Endothelial cell of umbilical vein (primary cell): Measurements from ENCODE around the gene CD84. TPM values are rescaled to one million over a fixed set of nuclear protein-coding genes. Genes with fewer than 3 reads are reported as not detected.
"Not testable (repeated sequence)": the region's sequence is repeated elsewhere in the genome, so short reads cannot be mapped to it uniquely, and the experiment has no call there.

Experiments used
- BruUV-seq: library from RNA; stranded (reverse); fragments of 400-500 nt; replicated peaks from 2 replicates; lab custom pipeline; 2021; lab: Mats Ljungman, UMichigan
- CTCF ChIA-PET: fragments of 300-600, 350-600 bp; sonication (Branson Sonifier 250); formaldehyde crosslinking; loops from one replicate; lab custom pipeline; 2021; ENCODE audit warnings: antibody characterized with exemption, inconsistent platforms; lab: Charles Lee
- POLR2A ChIA-PET: fragments of 300-600, 350-600 bp; sonication (Branson Sonifier 250); formaldehyde crosslinking; loops from one replicate; lab custom pipeline; 2021; ENCODE audit warnings: antibody characterized with exemption, inconsistent platforms; lab: Charles Lee
- DNase-seq: peaks from one replicate; pipeline ENCODE4 v3.0.0-alpha.2; 2011; ENCODE audit warnings: low read depth, low spot score
- FAIRE-seq: peaks from 2 replicates; lab custom pipeline; 2011; peaks lifted over from hg19 to GRCh38; lab: Jason Lieb, UNC
- H2AFZ ChIP-seq: 2 replicates; pipeline ENCODE4 v1.6.0; 2012; ENCODE audit warnings: low read depth, low read length, control low read depth, inconsistent platforms
- H3K27ac ChIP-seq: 2 replicates; pipeline ENCODE4 v1.5.1; 2011; ENCODE audit warnings: low read depth, mild to moderate bottlenecking, control low read depth, low read length, moderate library complexity; ENCODE audit not compliant: insufficient read depth
- H3K27me3 ChIP-seq, 2 experiments: 2 replicates each; pipeline versions ENCODE4 v1.6.0 to v1.6.1; 2011; ENCODE audit warnings: low read length in 2 of 2, mixed read lengths in 1 of 2; ENCODE audit not compliant: control insufficient read depth in 2 of 2, insufficient read depth in 2 of 2
- H3K36me3 ChIP-seq, 2 experiments: 2 replicates in 1 of 2; 3 replicates in 1 of 2; pipeline ENCODE4 v1.5.1; 2011; ENCODE audit warnings: low read length in 2 of 2, mild to moderate bottlenecking in 1 of 2, moderate library complexity in 1 of 2; ENCODE audit not compliant: control insufficient read depth in 2 of 2, insufficient read depth in 2 of 2; ENCODE audit errors: extremely low read depth in 1 of 2
- H3K4me1 ChIP-seq: 3 replicates; pipeline ENCODE4 v1.5.1; 2011; ENCODE audit warnings: mild to moderate bottlenecking, low read length; ENCODE audit not compliant: control insufficient read depth, insufficient read depth; ENCODE audit errors: extremely low read depth
- H3K4me2 ChIP-seq: 2 replicates; pipeline ENCODE4 v1.6.1; 2011; ENCODE audit warnings: low read length, control low read depth, mixed read lengths; ENCODE audit not compliant: insufficient read depth
- H3K4me3 ChIP-seq, 3 experiments: fragments of 200-600 bp in 1 of 3; sonication (generic), shearing (Covaris generic) in 1 of 3; replicated peaks in 1 of 3; 2 replicates each; pipeline ENCODE4 v1.5.1; 2011 to 2016; ENCODE audit warnings: control low read depth in 3 of 3, low read length in 3 of 3, mild to moderate bottlenecking in 2 of 3, inconsistent platforms in 1 of 3, low read depth in 1 of 3, moderate library complexity in 1 of 3; ENCODE audit not compliant: insufficient read depth in 1 of 3
- H3K79me2 ChIP-seq: 2 replicates; pipeline ENCODE4 v1.6.0; 2012; ENCODE audit warnings: low read length, inconsistent platforms; ENCODE audit not compliant: control insufficient read depth, insufficient read depth
- H3K9ac ChIP-seq: replicated peaks from 2 replicates; pipeline ENCODE3; 2011; ENCODE audit warnings: low read length, control low read depth; ENCODE audit not compliant: insufficient read depth; ENCODE audit errors: extremely low read depth
- H3K9me1 ChIP-seq: replicated peaks from 3 replicates; pipeline ENCODE4 v1.6.0; 2011; ENCODE audit warnings: mild to moderate bottlenecking, low read length; ENCODE audit not compliant: control insufficient read depth, insufficient read depth; ENCODE audit errors: extremely low read depth
- H3K9me3 ChIP-seq: replicated peaks from 2 replicates; pipeline ENCODE4 v1.5.1; 2012; ENCODE audit warnings: low read length, inconsistent platforms; ENCODE audit not compliant: control insufficient read depth, insufficient read depth
- H4K20me1 ChIP-seq: replicated peaks from 2 replicates; pipeline ENCODE3; 2011; ENCODE audit warnings: mild to moderate bottlenecking, low read length; ENCODE audit not compliant: control insufficient read depth, insufficient read depth; ENCODE audit errors: extremely low read depth
- CTCF ChIP-seq, 2 donors: IDR thresholded peaks; 1 replicate in 1 of 2; 2 replicates in 1 of 2; pipeline ENCODE4 v1.5.1; 2011; ENCODE audit warnings: low read length in 2 of 2, mild to moderate bottlenecking in 2 of 2, moderate library complexity in 2 of 2, control low read depth in 1 of 2, inconsistent platforms in 1 of 2, low read depth in 1 of 2; ENCODE audit not compliant: insufficient read depth in 1 of 2; ENCODE audit errors: extremely low read depth in 1 of 2
- EZH2 ChIP-seq: IDR thresholded peaks from 2 replicates; pipeline ENCODE4 v1.6.1; 2012; ENCODE audit warnings: borderline replicate concordance, low read depth, mild to moderate bottlenecking, moderate library complexity, low read length, inconsistent platforms; ENCODE audit not compliant: severe bottlenecking
- FOS ChIP-seq: IDR thresholded peaks from 2 replicates; pipeline ENCODE4 v1.6.1; 2011; ENCODE audit warnings: mild to moderate bottlenecking, low read length, moderate library complexity, borderline replicate concordance; ENCODE audit not compliant: insufficient read depth
- GATA2 ChIP-seq: IDR thresholded peaks from 2 replicates; pipeline ENCODE4 v1.7.0; 2011; ENCODE audit warnings: low read depth, mild to moderate bottlenecking, moderate library complexity, mixed read lengths, low read length; ENCODE audit not compliant: insufficient read length, insufficient read depth
- JUN ChIP-seq: IDR thresholded peaks from 2 replicates; pipeline ENCODE4 v1.6.1; 2011; ENCODE audit warnings: borderline replicate concordance, low read depth; ENCODE audit not compliant: insufficient read length, insufficient read depth
- MAX ChIP-seq: IDR thresholded peaks from 2 replicates; pipeline ENCODE4 v1.6.1; 2011; ENCODE audit not compliant: insufficient read depth, insufficient read length
- MYC ChIP-seq: IDR thresholded peaks from one replicate; pipeline ENCODE4 v1.6.1; 2011; ENCODE audit warnings: mild to moderate bottlenecking, low read depth, low read length
- POLR2A ChIP-seq: IDR thresholded peaks from 2 replicates; pipeline ENCODE4 v1.6.1; 2012; ENCODE audit warnings: low read depth, mild to moderate bottlenecking, control low read depth, low read length
- POLR2AphosphoS5 ChIP-seq: IDR thresholded peaks from 2 replicates; pipeline ENCODE4 v1.6.1; 2012; ENCODE audit warnings: low read depth, mild to moderate bottlenecking, control low read depth, low read length, moderate library complexity; ENCODE audit not compliant: insufficient read depth
- dilution Hi-C: fragments of 300-500 bp; cut with MboI; formaldehyde crosslinking; loops from one replicate; pipeline ENCODE4 v1.15.0; 2019; ENCODE audit warnings: low sequenced_read_pairs; ENCODE audit not compliant: extremely low pct_ligation_motif_present
- intact Hi-C: fragments of 100-400 bp; cut with micrococcal nuclease; formaldehyde crosslinking; loops from one replicate; pipeline ENCODE4 v1.10.0; 2022
- polyA plus RNA-seq, 4 experiments: library from polyadenylated mRNA; depleted of rRNA in 3 of 4; stranded (reverse) in 3 of 4; unstranded in 1 of 4; fragments of >200 nt; gene quantifications; 2 replicates each; pipeline versions ENCODE4 v1.2.1 to v1.2.3, GENCODE V29; 2011 to 2012; ENCODE audit warnings: missing spikeins in 1 of 4
- total RNA-seq: library from RNA; stranded (reverse); gene quantifications from 2 replicates; pipeline ENCODE4 v1.2.3, GENCODE V29; 2021

The CD84 gene
- total and polyA plus RNA-seq, 2 donors (not counting 3 experiments of a cell fraction or from before 2014, with no cell fraction given): not detected

GRCh38 chr1:160499631-160500030, 79.7 kb downstream of the CD84 start:
- Histone ChIP-seq H4K20me1 (no peaks in the 10 kb centered on the region), H2AFZ (no peak overlapping the region), H3K27ac (no peak overlapping the region), H3K4me3 (no peak overlapping the region), H3K4me1 (no peaks in the 10 kb centered on the region), H3K9me3 (no peaks in the 10 kb centered on the region), H3K4me2 (no peak overlapping the region), H3K27me3 (no peaks in the 10 kb centered on the region), H3K36me3 (no peaks in the 10 kb centered on the region), H3K79me2 (no peaks in the 10 kb centered on the region), H3K9ac (no peak overlapping the region), H3K9me1 (no peaks in the 10 kb centered on the region)
- ChIA-PET CTCF (no interaction called here), POLR2A (no interaction called here)
- dilution Hi-C loops (no loop called here), intact Hi-C loops (no loop called here)
- TF ChIP-seq POLR2AphosphoS5 (no peak), MYC (no peak), EZH2 (no peak), POLR2A (no peak), FOS (no peak), CTCF (IDR thresholded peaks at IDR 0.05; ENCODE audit: extremely low read depth in 1 of 2, insufficient read depth in 1 of 2, low read depth in 1 of 2, low read length in 2 of 2) (no peak), GATA2 (no peak), JUN (no peak), MAX (no peak)
- BruUV-seq: no TSS peak
- DNase-seq (no peak), FAIRE-seq (no peak)

- H3K9ac ChIP-seq, DNase-seq, BruUV-seq, H3K4me2 ChIP-seq, H3K27ac ChIP-seq, H3K4me1 ChIP-seq, dilution Hi-C loops, H3K79me2 ChIP-seq, intact Hi-C loops, H3K27me3 ChIP-seq, H3K9me1 ChIP-seq, FAIRE-seq, POLR2A ChIA-PET, H3K4me3 ChIP-seq, CTCF ChIA-PET, H3K36me3 ChIP-seq, H4K20me1 ChIP-seq, H2AFZ ChIP-seq, H3K9me3 ChIP-seq: not testable (repeated sequence)
Observed at GRCh38 chr1:160498301-160499065, 80.8 kb downstream of the CD84 start.
